22Rv1 (cell line): ENCODE measurements around the gene PIGH.

Experiments
- H3K27ac ChIP-seq: fragments of 450-650 bp; 2 replicates; pipeline ENCODE4 v1.5.1; 2017
- ZFX ChIP-seq: fragments of 450-650 bp; IDR thresholded peaks from 2 replicates; pipeline ENCODE4 v1.6.1; 2017; ENCODE audit warnings: antibody characterized with exemption, borderline replicate concordance
- TF ChIP-seq, protein P1 (sequence below): fragments of 450-650 bp; IDR thresholded peaks from 2 replicates; pipeline ENCODE4 v1.5.1; 2017; ENCODE audit warnings: mild to moderate bottlenecking

The PIGH gene

DNA sequence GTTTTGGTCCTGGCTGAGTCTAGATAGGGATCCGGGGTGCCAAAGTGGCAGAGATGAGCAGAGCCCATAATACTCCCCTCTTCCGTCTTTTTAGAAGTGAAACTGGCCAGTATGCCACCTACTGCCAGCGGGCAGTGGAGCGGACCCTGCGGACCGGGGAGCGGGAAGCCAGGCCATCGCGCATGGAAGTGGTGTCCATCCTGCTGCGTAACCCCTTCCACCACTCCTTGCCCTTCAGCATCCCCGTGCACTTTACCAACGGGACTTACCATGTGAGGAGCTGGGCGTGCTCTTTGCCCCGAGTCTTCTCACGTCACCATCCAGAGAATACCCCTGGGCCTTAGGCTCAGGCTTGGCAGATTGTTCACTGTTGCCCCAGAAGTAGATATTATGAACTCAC is 21.0 kb downstream of the PIGH start:
- H3K27ac ChIP-seq = no peak overlapping the region
- no peak for TF ChIP-seq ZFX
- TF ChIP-seq, protein P1, sequence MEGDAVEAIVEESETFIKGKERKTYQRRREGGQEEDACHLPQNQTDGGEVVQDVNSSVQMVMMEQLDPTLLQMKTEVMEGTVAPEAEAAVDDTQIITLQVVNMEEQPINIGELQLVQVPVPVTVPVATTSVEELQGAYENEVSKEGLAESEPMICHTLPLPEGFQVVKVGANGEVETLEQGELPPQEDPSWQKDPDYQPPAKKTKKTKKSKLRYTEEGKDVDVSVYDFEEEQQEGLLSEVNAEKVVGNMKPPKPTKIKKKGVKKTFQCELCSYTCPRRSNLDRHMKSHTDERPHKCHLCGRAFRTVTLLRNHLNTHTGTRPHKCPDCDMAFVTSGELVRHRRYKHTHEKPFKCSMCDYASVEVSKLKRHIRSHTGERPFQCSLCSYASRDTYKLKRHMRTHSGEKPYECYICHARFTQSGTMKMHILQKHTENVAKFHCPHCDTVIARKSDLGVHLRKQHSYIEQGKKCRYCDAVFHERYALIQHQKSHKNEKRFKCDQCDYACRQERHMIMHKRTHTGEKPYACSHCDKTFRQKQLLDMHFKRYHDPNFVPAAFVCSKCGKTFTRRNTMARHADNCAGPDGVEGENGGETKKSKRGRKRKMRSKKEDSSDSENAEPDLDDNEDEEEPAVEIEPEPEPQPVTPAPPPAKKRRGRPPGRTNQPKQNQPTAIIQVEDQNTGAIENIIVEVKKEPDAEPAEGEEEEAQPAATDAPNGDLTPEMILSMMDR = no peak

DNA sequence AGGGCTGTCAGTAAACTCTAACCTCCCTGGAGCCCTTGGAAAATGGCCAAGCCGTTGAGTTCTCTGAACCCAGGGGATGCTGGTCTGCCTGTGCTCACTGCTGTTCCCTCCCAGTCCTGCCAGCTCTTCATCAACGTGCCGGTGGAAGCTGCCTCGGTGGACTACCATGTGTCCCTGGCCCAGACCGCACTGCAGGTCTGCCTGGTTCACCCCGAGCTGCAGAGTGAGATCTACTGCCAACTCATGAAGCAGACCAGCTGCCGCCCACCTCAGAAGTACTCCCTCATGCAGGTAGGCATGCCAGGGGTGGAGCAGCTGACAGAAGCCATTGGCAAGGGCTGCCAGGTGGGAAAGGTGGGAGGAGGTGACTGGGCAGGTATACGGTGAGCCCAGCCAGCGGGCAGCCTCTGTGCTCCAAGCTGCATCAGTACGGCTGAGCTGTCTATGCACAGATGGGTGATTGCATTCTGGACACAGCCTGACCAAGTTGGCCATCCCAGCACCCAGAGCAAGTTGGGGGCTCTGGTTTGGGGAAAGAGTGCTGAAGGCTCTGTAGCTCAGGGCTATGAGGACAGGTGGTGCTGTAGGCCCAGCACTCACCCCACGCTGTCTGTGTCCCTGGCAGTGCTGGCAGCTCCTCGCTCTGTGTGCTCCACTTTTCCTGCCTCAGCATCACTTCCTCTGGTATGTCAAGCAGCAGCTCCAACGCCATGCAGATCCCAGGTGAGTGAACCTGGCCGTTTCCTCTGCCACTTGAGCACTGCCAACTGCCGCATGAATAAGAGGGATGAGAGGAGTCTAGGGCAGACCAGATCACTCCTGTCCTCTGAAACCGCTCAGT is 21.9 kb downstream of the PIGH start:
- H3K27ac ChIP-seq = no peak overlapping the region
- TF ChIP-seq ZFX = no peak
- TF ChIP-seq, protein P1 = no peak

DNA sequence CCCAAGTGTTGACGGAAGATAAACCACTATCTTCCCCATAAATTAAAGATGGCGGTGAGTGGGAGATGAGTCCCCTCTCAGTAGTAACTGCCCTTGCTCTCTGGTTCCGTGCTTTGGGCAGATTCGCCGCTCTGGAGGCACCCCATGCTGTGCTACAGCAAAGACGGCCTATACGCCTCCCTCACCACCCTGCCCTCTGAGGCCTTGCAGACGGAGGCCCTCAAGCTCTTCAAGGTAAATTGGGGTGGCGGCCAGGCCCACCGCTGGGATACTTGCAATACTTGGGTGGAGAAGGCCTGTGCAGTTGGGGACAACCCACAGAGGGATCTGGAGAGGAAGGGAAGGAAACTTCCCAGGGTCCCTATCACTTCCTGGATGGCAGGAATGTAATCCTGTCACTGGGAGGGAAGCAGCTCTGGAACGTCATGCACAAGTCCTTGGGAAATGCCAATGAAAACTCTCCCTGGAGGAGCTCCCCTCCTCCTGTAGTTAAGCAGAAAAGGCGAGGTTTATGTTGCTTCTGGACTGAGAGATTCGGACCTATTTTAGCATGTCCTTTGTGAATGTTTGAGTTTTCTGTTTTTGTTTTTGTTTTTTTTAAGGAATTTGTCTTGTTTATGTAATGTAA is 22.8 kb downstream of the PIGH start:
- no peak overlapping the region for H3K27ac ChIP-seq
- TF ChIP-seq, protein P1 = no peak

DNA sequence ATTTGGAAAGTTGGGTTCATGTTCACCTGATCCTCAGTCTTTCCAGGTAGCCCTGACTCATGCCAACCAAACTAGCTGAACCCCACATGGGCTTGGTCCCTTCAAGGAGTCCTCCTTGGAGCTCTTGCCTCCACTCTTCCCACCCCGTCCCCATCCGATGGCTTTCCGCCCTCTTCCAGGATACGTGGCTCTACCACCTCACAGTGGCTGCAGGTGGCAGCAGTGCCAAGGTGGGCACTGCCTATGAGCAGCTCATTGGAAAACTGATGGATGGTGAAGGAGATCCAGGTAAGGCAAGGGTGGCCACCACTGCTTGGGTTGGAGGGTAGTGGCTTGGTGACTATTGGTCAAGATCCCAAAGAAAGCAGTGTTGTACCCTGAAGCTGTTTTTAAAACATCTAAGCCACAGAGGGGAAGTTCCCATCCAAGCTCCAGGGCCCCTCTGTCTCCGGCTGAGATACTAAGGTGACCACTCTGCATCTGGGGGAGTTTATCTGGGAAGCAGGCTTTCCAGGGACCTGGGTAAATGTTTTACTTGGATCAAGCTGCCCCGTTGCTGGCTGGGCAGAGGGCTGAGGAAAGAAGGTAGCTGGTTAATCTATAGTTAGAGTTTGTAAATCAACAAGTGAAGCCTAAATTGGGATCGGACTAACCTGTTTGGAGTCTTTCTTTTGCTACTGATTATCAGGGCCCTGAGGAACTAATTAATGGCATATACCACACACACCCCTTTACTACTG is 23.7 kb downstream of the PIGH start:
- TF ChIP-seq ZFX = no peak
- TF ChIP-seq, protein P1 = no peak
- no peak overlapping the region for H3K27ac ChIP-seq

- TF ChIP-seq, protein P1 = no peak
- TF ChIP-seq ZFX = no peak
- H3K27ac ChIP-seq = no peak overlapping the region
Measured at GRCh38 chr14:67575684-67576083, 24.4 kb downstream of the PIGH start.

GRCh38 chr14:67574806-67575205 is 25.3 kb downstream of the PIGH start:
- TF ChIP-seq ZFX = no peak
- TF ChIP-seq, protein P1 = no peak
- H3K27ac ChIP-seq = no peak overlapping the region
